ENCODE measurements around the gene DDIT3.
"Not testable (repeated sequence)": the region's sequence is repeated elsewhere in the genome, so short reads cannot be mapped to it uniquely, and the experiment has no call there.

Gene DDIT3

DNA sequence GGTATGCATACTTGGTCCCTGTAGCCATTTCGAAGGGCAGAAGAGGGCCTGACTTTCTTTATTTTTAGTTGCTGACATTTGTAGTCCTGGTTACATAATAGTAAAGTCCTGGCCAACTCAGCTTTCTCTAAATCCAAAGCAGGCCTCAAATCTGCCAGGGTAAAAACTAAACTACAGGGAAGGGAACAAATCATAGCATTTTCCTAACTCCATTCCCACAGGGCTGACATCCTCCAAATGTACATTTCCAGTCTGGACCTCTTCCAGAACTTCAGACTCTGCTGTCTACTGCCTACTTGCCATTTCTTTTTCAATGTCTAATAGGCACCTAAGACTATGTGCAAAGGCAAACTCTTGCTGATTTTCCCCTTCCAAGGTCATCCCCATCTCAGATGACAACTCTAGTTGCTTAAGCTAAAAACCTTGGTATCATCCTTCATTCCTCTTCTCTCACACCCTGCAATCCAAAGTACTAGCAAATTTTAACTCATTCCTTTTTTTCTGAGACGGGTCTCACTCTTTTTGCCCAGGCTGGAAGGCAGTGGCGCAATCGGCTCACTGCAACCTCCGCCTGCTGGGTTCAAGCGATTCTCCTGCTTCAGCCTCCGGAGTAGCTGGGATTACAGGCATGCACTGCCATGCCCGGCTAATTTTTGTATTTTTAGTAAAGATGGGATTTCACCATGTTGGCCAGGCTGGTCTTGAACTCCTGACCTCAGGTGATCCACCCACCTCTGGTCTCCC is 2.0 kb downstream of the DDIT3 start:
- no peak for TF ChIP-seq MYC (IDR thresholded peaks at IDR 0.05; ENCODE audit: low read depth, low read length)
- TF ChIP-seq POLR2A (IDR thresholded peaks at IDR 0.05; ENCODE audit: extremely low read depth, insufficient read length): no peak
- TF ChIP-seq, protein P1, sequence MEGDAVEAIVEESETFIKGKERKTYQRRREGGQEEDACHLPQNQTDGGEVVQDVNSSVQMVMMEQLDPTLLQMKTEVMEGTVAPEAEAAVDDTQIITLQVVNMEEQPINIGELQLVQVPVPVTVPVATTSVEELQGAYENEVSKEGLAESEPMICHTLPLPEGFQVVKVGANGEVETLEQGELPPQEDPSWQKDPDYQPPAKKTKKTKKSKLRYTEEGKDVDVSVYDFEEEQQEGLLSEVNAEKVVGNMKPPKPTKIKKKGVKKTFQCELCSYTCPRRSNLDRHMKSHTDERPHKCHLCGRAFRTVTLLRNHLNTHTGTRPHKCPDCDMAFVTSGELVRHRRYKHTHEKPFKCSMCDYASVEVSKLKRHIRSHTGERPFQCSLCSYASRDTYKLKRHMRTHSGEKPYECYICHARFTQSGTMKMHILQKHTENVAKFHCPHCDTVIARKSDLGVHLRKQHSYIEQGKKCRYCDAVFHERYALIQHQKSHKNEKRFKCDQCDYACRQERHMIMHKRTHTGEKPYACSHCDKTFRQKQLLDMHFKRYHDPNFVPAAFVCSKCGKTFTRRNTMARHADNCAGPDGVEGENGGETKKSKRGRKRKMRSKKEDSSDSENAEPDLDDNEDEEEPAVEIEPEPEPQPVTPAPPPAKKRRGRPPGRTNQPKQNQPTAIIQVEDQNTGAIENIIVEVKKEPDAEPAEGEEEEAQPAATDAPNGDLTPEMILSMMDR (IDR thresholded peaks at IDR 0.05; ENCODE audit: low read depth, low read length): no peak
- no peak for TF ChIP-seq MAX (IDR thresholded peaks at IDR 0.05; ENCODE audit: low read depth, low read length)
- peak overlapping the region; percentile 99 for H3K4me3 ChIP-seq (ENCODE audit: low read depth, low read length)
- DNase-seq (ENCODE audit: low read depth): no peak

- not testable (repeated sequence) for DNase-seq (ENCODE audit: low read depth); H3K4me3 ChIP-seq (ENCODE audit: low read depth, low read length)
Observed at GRCh38 chr12:57517718-57518117, 2.6 kb downstream of the DDIT3 start.

DNA sequence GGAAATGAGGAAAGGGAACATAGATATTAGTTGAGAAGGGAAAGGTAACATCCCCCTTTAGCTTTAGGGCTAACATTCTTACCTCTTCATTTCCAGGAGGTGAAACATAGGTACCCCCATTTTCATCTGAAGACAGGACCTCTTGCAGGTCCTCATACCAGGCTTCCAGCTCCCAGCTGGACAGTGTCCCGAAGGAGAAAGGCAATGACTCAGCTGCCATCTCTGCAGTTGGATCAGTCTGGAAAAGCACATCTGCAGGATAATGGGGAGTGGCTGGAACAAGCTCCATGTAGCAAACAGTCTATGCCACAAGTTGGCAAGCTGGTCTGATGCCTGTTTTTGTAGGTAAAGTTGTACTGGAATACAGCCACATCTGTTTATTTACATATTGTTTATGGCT is 3.1 kb downstream of the DDIT3 start:
- H3K4me3 ChIP-seq (ENCODE audit: low read depth, low read length): no peak overlapping the region
- no peak for DNase-seq (ENCODE audit: low read depth)
- TF ChIP-seq POLR2A (IDR thresholded peaks at IDR 0.05; ENCODE audit: extremely low read depth, insufficient read length): no peak

DNA sequence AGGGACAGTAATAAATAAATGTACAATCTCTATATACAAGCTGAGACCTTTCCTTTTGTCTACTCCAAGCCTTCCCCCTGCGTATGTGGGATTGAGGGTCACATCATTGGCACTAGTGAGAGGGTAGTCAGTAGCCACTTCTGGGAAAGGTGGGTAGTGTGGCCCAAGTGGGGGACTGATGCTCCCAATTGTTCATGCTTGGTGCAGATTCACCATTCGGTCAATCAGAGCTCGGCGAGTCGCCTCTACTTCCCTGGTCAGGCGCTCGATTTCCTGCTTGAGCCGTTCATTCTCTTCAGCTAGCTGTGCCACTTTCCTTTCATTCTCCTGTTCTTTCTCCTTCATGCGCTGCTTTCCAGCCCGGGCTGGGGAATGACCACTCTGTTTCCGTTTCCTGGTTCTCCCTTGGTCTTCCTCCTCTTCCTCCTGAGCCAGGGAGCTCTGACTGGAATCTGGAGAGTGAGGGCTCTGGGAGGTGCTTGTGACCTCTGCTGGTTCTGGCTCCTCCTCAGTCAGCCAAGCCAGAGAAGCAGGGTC is 3.6 kb downstream of the DDIT3 start:
- TF ChIP-seq POLR2A (IDR thresholded peaks at IDR 0.05; ENCODE audit: extremely low read depth, insufficient read length) (no peak), MYC (IDR thresholded peaks at IDR 0.05; ENCODE audit: low read depth, low read length) (no peak)
- TF ChIP-seq, protein P1 (IDR thresholded peaks at IDR 0.05; ENCODE audit: low read depth, low read length): no peak
- H3K4me3 ChIP-seq (ENCODE audit: low read depth, low read length): no peak overlapping the region
- no peak for DNase-seq (ENCODE audit: low read depth)

GRCh38 chr12:57515934-57516541 is 4.3 kb downstream of the DDIT3 start:
- TF ChIP-seq MAX (IDR thresholded peaks at IDR 0.05; ENCODE audit: low read depth, low read length): no peak
- no peak for TF ChIP-seq MYC (IDR thresholded peaks at IDR 0.05; ENCODE audit: low read depth, low read length)
- TF ChIP-seq, protein P1 (IDR thresholded peaks at IDR 0.05; ENCODE audit: low read depth, low read length): no peak
- TF ChIP-seq POLR2A (IDR thresholded peaks at IDR 0.05; ENCODE audit: extremely low read depth, insufficient read length): no peak
- H3K4me3 ChIP-seq (ENCODE audit: low read depth, low read length): no peak overlapping the region
- no peak for DNase-seq (ENCODE audit: low read depth)

DNA sequence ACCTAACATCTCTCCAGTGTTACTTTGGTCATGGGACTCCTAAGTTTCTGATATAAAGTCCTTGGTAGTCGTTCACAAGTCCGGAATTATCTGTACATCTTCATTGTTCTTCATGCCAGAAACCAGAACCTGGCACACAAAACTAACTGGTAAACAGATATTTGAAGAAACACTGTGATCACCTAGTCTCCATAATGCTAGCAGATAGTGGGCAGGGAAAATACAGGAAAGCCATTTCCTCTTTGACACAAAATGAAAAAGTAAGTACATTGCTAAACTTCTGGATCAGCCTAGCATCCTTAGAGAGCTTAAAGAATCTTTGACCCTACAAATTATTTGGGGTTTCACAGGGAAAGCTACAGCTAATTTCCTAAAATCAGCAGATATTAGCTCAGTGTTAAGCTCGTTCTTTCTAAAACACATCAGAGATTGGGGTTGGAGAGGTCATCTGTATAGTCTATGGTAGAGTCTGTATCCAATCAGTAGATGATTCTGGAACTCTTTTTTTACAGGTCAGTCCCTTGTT is 4.8 kb downstream of the DDIT3 start:
- TF ChIP-seq MAX (IDR thresholded peaks at IDR 0.05; ENCODE audit: low read depth, low read length) (no peak), POLR2A (IDR thresholded peaks at IDR 0.05; ENCODE audit: extremely low read depth, insufficient read length) (no peak), MYC (IDR thresholded peaks at IDR 0.05; ENCODE audit: low read depth, low read length) (no peak)
- TF ChIP-seq, protein P1 (IDR thresholded peaks at IDR 0.05; ENCODE audit: low read depth, low read length): no peak
- no peak overlapping the region for H3K4me3 ChIP-seq (ENCODE audit: low read depth, low read length)
- no peak for DNase-seq (ENCODE audit: low read depth)

Data from NB4 (cell line).